Measurements from ENCODE around the gene PLSCR1. TPM values are rescaled to one million over a fixed set of nuclear protein-coding genes. Genes with fewer than 3 reads are reported as not detected.

PLSCR1 gene
- polyA plus RNA-seq, 3 donors = 103 to 221 (median 127) TPM

DNA sequence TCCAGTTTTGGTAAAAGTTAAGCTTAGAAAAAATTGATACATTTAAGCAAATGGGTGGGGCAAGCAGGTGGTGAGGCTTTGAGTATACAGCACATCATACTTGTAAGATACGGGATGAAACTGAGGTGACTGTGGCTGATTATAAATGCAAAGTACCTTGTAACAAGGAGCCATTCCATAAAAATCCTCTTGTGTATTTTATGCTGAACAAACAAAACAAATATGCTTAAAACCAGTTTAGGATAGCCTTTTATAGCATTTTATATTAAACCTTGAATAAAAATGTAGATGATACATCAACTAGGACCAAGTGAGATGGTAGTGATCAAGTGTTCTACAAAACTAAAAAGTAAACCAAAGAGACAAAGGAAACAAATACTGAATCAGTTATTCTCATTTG, 3.4 kb downstream of the PLSCR1 start:
- H3K4me1 ChIP-seq (ENCODE audit: control insufficient read depth in 1 of 2, insufficient read depth in 2 of 2, low read length in 2 of 2) = peaks cover 48 to 50% of the 10 kb centered on the region in 2 donors
- peak overlapping the region in 1 of 2 donors; percentile 93 for H3K27ac ChIP-seq (ENCODE audit: low read depth in 1 of 2, low read length in 2 of 2)
- Mint-ChIP-seq H3K36me3 (peaks cover 27 to 45% of the 10 kb centered on the region in 2 donors), H3K4me3 (peak overlapping the region; percentile 24 to 99), H3K27me3 (ENCODE audit: low read depth in 3 of 3) (peaks cover 0 to 2% (median 2%) of the 10 kb centered on the region in 3 donors), H3K27ac (peak overlapping the region; percentile 91 to 99 (median 95)), H3K4me1 (peaks cover 63% of the 10 kb centered on the region), H3K9me3 (no peaks in the 10 kb centered on the region)
- intact Hi-C loops (cut with micrococcal nuclease) = no loop called here
- peaks cover 83% of the 10 kb centered on the region for H3K79me2 ChIP-seq (ENCODE audit: insufficient read depth, low read length)
- H3K4me3 ChIP-seq (replicated peaks in 1 of 3; ENCODE audit: low read depth in 2 of 3, low read length in 3 of 3) = peak overlapping the region in 1 of 3 experiments; percentile 93
- no CpG with 5 or more reads among the region's 1 CpG for WGBS (ENCODE audit: insufficient coverage)
- DNase-seq = no peak
- peak overlapping the region; percentile 26 for H3K9ac ChIP-seq (ENCODE audit: insufficient read depth, low read length, poor library complexity, severe bottlenecking)
- no peaks in the 10 kb centered on the region for H3K27me3 ChIP-seq (ENCODE audit: control insufficient read depth in 2 of 2, insufficient read depth in 2 of 2, low read length in 2 of 2)
- H3K9me3 ChIP-seq (replicated peaks in 1 of 2; ENCODE audit: control insufficient read depth in 1 of 2, insufficient read depth in 1 of 2, low read length in 2 of 2) = no peaks in the 10 kb centered on the region
- H2AFZ ChIP-seq (ENCODE audit: insufficient read depth, low read depth, low read length, poor library complexity, severe bottlenecking) = no peak overlapping the region
- H3K36me3 ChIP-seq (replicated peaks in 1 of 2; ENCODE audit: control insufficient read depth in 1 of 2, insufficient read depth in 2 of 2, low read length in 2 of 2) = peaks cover 5 to 16% of the 10 kb centered on the region in 2 donors
- peaks cover 38% of the 10 kb centered on the region for H4K20me1 ChIP-seq (ENCODE audit: insufficient read depth, low read length)
- TF ChIP-seq, protein P1, sequence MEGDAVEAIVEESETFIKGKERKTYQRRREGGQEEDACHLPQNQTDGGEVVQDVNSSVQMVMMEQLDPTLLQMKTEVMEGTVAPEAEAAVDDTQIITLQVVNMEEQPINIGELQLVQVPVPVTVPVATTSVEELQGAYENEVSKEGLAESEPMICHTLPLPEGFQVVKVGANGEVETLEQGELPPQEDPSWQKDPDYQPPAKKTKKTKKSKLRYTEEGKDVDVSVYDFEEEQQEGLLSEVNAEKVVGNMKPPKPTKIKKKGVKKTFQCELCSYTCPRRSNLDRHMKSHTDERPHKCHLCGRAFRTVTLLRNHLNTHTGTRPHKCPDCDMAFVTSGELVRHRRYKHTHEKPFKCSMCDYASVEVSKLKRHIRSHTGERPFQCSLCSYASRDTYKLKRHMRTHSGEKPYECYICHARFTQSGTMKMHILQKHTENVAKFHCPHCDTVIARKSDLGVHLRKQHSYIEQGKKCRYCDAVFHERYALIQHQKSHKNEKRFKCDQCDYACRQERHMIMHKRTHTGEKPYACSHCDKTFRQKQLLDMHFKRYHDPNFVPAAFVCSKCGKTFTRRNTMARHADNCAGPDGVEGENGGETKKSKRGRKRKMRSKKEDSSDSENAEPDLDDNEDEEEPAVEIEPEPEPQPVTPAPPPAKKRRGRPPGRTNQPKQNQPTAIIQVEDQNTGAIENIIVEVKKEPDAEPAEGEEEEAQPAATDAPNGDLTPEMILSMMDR (IDR thresholded peaks at IDR 0.05) = no peak
- peak overlapping the region; percentile 89 for H3K4me2 ChIP-seq (replicated peaks; ENCODE audit: extremely low read depth, low read length, poor library complexity, severe bottlenecking)

DNA sequence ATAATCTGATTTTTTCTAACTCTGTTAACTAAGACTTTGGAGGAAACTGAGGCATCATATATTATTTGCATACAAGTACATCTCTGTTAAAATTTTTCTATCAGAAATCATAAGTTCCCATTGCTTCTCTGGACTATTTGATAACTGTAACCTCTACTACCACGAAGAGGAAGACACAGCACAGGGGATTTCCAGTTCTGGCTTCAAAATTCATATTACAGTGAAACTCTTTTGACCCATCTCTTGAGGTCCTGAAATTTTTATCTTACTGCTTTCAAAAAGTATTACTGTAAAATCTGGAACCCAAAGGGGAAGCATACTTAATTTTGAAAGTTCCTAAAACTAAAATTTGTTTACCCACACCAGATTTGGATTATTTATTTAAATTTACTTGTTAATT, 4.2 kb downstream of the PLSCR1 start:
- peaks cover 27 to 48% of the 10 kb centered on the region in 2 donors for H3K36me3 Mint-ChIP-seq
- Histone ChIP-seq H3K27me3 (ENCODE audit: control insufficient read depth in 2 of 2, insufficient read depth in 2 of 2, low read length in 2 of 2) (no peaks in the 10 kb centered on the region), H3K27ac (ENCODE audit: low read depth in 1 of 2, low read length in 2 of 2) (peak overlapping the region in 1 of 2 donors; percentile 93), H3K79me2 (ENCODE audit: insufficient read depth, low read length) (peaks cover 91% of the 10 kb centered on the region), H3K9ac (ENCODE audit: insufficient read depth, low read length, poor library complexity, severe bottlenecking) (peak overlapping the region; percentile 26), H3K4me3 (replicated peaks in 1 of 3; ENCODE audit: low read depth in 2 of 3, low read length in 3 of 3) (peak overlapping the region in 1 of 3 experiments; percentile 93), H3K4me2 (replicated peaks; ENCODE audit: extremely low read depth, low read length, poor library complexity, severe bottlenecking) (peak overlapping the region; percentile 89), H3K9me3 (replicated peaks in 1 of 2; ENCODE audit: control insufficient read depth in 1 of 2, insufficient read depth in 1 of 2, low read length in 2 of 2) (no peaks in the 10 kb centered on the region), H3K36me3 (replicated peaks in 1 of 2; ENCODE audit: control insufficient read depth in 1 of 2, insufficient read depth in 2 of 2, low read length in 2 of 2) (peaks cover 5 to 21% of the 10 kb centered on the region in 2 donors), H3K4me1 (ENCODE audit: control insufficient read depth in 1 of 2, insufficient read depth in 2 of 2, low read length in 2 of 2) (peaks cover 47 to 49% of the 10 kb centered on the region in 2 donors), H2AFZ (ENCODE audit: insufficient read depth, low read depth, low read length, poor library complexity, severe bottlenecking) (no peak overlapping the region), H4K20me1 (ENCODE audit: insufficient read depth, low read length) (peaks cover 43% of the 10 kb centered on the region)
- intact Hi-C loops (cut with micrococcal nuclease) = no loop called here
- H3K27ac Mint-ChIP-seq = peak overlapping the region; percentile 74 to 99 (median 95)
- DNase-seq = peak in 2 of 3 donors; percentile 60 to 74
- peaks cover 62% of the 10 kb centered on the region for H3K4me1 Mint-ChIP-seq
- TF ChIP-seq, protein P1 (IDR thresholded peaks at IDR 0.05) = no peak
- 0% methylated on average over 1 of the region's 1 CpG for WGBS (ENCODE audit: insufficient coverage)
- peaks cover 0 to 2% (median 2%) of the 10 kb centered on the region in 3 donors for H3K27me3 Mint-ChIP-seq (ENCODE audit: low read depth in 3 of 3)
- no peaks in the 10 kb centered on the region for H3K9me3 Mint-ChIP-seq
- H3K4me3 Mint-ChIP-seq = peak overlapping the region; percentile 24 to 99
